Measurements from ENCODE around the gene LRCH1.
A peak's percentile ranks its signal among the peaks of the same experiment; 100 is the strongest.
"Not testable (repeated sequence)": the region's sequence is repeated elsewhere in the genome, so short reads cannot be mapped to it uniquely, and the experiment has no call there.

The LRCH1 gene

GRCh38 chr13:46721054-46721453, 168.1 kb downstream of the LRCH1 start:
- FAIRE-seq, result peak; percentile 45

- FAIRE-seq, result no peak
These were observed 173.4 kb downstream of the LRCH1 start for GRCh38 chr13:46726347-46726746.

GRCh38 chr13:46728777-46729176, 175.8 kb downstream of the LRCH1 start:
- no peak for FAIRE-seq

- no peak for FAIRE-seq
These were observed 178.6 kb downstream of the LRCH1 start for GRCh38 chr13:46731535-46731934.

GRCh38 chr13:46735425-46735824, 182.5 kb downstream of the LRCH1 start:
- no peak for FAIRE-seq

GRCh38 chr13:46736541-46737310, 183.8 kb downstream of the LRCH1 start:
- FAIRE-seq, result peak; percentile 9

- no peak for FAIRE-seq
These were observed 185.1 kb downstream of the LRCH1 start for GRCh38 chr13:46738055-46738454.

- no peak for FAIRE-seq
These were observed 185.8 kb downstream of the LRCH1 start for GRCh38 chr13:46738766-46739165.

GRCh38 chr13:46739447-46740098, 186.6 kb downstream of the LRCH1 start:
- no peak for FAIRE-seq

GRCh38 chr13:46743191-46743590, 190.2 kb downstream of the LRCH1 start:
- FAIRE-seq, result no peak

- no peak for FAIRE-seq
These were observed 192.1 kb downstream of the LRCH1 start for GRCh38 chr13:46745062-46745461.

GRCh38 chr13:46745706-46746105, 192.7 kb downstream of the LRCH1 start:
- no peak for FAIRE-seq

- FAIRE-seq, result no peak
These were observed 194.3 kb downstream of the LRCH1 start for GRCh38 chr13:46747031-46747820.

GRCh38 chr13:46748300-46748699, 195.3 kb downstream of the LRCH1 start:
- FAIRE-seq, result no peak

- no peak for FAIRE-seq
These were observed 197.0 kb downstream of the LRCH1 start for GRCh38 chr13:46749951-46750350.

GRCh38 chr13:46751811-46752635, 199.1 kb downstream of the LRCH1 start:
- no peak for FAIRE-seq

- no peak for FAIRE-seq
These were observed 200.2 kb downstream of the LRCH1 start for GRCh38 chr13:46753137-46753536.

- no peak for FAIRE-seq
These were observed 200.9 kb downstream of the LRCH1 start for GRCh38 chr13:46753917-46754316.

- no peak for FAIRE-seq
These were observed 201.8 kb downstream of the LRCH1 start for GRCh38 chr13:46754812-46755211.

GRCh38 chr13:46755508-46755907, 202.5 kb downstream of the LRCH1 start:
- not testable (repeated sequence) for FAIRE-seq

- no peak for FAIRE-seq
These were observed 204.0 kb downstream of the LRCH1 start for GRCh38 chr13:46756977-46757376.

- no peak for FAIRE-seq
These were observed 204.7 kb downstream of the LRCH1 start for GRCh38 chr13:46757640-46758039.

GRCh38 chr13:46759846-46760245, 206.9 kb downstream of the LRCH1 start:
- no peak for FAIRE-seq
